ENCODE results near the gene DMRTB1.
"Not testable (repeated sequence)": the region's sequence is repeated elsewhere in the genome, so short reads cannot be mapped to it uniquely, and the experiment has no call there.

Gene DMRTB1

DNA sequence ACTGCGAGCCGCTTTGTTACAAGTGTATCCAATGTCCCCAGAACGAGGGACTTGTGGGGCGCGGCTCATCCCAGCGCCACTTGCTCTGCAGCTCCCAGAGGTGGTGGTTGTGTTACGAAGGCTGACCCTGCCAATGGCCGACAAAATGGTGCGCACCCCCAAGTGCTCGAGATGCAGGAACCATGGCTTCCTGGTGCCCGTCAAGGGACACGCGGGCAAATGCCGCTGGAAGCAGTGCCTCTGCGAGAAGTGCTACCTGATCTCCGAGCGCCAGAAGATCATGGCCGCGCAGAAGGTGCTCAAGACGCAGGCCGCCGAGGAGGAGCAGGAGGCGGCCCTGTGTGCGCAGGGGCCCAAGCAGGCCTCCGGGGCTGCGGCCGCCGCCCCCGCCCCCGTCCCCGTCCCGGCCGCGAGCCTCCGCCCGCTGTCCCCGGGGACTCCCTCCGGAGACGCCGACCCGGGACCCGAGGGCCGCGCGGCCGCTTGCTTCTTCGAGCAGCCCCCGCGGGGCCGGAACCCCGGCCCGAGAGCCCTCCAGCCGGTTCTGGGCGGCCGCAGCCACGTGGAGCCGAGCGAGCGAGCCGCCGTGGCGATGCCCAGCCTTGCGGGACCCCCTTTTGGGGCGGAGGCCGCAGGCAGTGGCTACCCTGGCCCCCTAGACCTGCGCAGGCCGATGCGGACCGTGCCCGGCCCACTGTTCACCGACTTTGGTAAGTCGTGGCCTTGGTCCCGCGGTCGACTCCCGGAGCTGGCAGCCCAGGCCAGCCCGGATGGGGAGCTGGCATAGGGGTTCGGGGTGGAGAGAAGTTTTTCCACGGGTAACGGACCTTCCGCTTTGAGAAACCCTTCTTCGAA lies at the start of gene DMRTB1:
Gene DMRTB1, plus strand, starts transcription at position 79 of the 855 bp plus-strand sequence. Its CDS starts 55 bp downstream, at position 134.
- DNase-seq: no peak

DNA sequence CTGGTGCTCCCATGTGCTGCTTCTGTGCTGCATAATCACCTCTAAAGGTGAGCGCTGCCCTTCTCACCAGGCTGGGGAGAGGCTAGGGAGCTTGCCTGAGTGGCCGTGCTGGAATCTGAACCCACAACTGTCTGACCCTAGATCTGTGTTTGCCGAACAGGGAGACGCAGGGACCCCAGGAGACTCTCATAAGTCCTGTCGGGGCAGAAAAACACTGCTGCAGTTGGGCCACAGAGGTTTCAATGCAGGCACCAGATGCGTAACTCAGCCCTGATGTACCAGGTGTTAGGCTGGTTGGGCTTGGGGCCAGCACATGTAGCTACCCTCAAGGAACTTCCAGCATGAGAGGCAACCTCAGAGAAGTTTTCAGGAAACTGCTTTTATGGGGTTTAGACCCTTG lies 49.5 kb upstream of the DMRTB1 start:
- no peak for DNase-seq

DNA sequence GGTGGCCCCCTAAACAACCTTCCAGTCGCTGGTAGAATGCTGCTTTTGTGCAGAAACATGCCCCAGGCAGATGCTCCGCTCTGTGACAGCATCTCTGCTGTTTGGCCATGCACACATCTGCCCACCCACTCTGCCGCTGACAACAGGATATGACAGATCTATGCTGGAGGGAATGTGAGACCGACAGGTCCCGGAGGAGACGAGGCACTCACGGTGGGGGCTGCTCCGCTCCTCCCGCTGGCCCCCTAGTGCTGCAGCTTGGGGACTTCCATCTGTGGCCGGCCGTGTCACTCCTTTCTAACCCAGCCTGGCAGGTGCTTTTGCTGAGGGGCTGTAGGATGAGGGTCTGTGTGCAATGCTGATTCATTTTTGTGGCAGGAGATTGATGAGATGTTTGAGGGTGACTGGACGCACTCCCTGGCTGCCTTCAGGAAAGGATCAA lies 49.1 kb upstream of the DMRTB1 start:
- no peak for DNase-seq

GRCh38 chr1:53410701-53411100 lies 48.5 kb upstream of the DMRTB1 start:
- DNase-seq: peak; percentile 60

DNA sequence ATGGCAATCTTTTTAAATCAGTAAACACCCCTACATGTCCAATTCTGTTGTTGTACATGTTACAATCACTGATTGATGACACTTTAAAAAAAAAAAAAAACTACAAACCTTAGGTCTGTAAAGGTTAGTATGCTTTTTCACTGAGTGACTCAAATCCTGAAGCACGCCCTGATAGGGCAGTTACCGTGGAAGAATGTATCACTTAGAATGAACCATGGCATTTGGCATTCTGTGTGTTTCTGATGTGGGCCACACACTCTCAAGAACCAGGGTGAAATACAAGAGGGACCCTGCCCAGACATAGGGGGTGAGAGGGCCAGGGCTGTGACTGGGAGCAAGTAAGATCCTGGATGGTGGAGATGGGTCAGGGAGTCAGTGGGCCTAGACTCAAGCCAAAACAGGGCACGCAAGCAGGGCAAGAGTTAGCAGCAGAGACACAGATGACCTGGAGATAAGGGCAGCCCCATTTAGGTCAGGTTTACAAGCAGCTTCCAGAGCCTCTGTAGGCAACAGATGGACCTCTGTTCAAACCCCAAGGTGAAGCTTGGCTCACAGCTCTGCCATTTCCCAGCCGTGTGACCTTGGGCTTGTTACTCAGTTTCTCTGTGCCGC lies 47.6 kb upstream of the DMRTB1 start:
- DNase-seq: no peak

GRCh38 chr1:53412285-53413174 lies 46.7 kb upstream of the DMRTB1 start:
- DNase-seq: peak; percentile 9

DNA sequence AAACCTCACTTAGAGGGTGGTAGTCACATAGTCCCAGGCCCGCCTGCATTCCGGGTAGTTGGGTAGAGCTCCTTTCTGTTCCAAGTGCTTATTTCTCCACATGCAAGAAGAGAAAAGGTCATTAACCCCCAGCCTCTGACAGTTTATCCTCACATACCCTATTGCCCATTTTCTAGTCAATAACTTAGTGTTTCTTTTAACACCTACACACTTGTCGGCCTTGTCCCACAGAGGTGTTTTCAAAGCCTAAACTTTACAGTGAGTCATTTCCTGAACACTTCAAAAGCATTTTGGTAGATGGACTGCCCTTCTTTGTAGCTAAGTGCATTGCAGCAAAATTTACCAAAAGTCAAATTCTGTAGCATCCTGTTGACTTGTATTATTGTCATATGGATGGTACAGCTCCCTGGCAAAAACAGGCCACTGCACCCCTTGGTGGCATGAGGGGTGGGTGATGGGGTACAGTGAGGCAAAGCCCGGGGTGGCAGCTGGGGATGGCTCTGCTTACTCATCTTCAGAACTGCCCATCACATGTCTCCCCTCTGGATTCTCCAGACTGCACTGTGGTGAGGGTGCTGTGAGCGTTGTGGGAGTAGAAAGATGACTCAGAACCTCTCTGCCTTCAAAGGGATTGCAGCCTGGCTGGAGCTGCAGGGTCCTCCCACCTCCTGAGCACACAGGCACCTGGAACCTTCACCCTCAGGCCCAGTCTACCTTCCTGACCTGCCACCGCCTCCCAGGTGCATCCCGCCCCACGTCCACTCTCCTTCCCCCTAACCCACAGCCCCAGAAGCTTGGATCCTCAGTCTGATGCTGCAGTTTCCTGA lies 45.8 kb upstream of the DMRTB1 start:
- no peak for DNase-seq

- no peak for DNase-seq
These were observed 44.6 kb upstream of the DMRTB1 start for GRCh38 chr1:53414632-53415031.

GRCh38 chr1:53415432-53415831 lies 43.8 kb upstream of the DMRTB1 start:
- no peak for DNase-seq

DNA sequence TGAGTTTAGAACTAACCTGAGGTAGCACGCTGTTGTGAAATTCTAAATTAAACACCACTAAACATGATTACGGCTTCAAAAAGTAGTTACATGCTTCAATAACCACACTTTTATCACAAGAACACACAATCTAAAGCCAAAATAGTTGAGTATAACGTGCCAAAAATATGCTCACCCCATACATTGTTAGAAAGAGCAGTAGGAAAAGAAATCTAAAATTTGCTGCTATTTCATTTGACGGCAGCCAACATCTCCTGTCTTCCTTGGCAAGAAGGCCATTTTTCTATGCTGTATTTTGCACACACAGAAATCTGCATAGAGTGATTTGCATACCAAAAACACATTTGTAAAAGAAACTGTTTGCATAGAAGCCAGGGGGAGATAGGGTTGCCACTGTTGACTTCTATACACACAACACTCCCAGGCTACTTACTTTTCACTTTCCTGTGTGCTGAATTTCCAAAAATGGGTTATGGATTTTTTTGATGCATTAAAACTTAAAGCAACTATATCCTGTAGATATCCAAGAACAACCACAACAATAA lies 42.9 kb upstream of the DMRTB1 start:
- no peak for DNase-seq

DNA sequence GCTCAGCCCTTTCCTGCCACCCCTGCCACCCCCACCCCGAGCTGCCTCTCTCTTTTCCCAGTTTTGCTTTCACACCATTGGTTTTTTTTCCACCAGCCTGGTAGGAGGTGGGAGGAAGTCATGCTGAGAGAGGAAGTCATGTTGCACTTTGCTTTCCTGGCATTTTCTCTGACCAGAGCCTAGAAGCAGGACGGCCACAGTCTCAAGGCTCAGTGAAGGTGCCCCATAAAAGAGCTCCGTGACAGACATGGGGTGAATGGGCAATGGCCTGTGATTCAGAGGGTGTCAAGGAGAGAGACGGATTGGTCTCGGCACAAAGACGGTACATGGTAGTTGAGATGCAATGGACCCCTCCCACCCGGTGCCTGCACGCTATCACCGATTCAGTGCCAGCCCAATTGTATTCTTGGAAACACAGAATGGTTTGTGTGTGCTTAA lies 42.1 kb upstream of the DMRTB1 start:
- no peak for DNase-seq

DNA sequence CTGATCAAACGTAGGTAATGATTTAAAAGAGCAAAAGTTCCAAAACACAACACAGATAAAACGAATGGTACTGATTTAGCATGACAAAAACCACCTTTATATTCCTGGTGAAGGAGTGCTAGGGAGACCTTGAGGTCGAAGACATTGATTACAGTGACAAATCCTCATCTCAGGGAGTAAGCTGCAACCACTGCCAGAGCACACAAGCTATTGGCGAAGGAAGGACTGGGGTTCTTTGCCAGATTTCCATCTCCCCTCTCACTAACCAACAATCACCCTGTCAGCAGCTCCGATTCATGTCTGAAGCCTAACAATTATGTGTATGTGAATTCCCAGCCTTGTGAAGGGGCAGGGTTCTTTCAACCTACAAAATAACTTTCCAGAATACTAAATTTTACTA lies 40.2 kb upstream of the DMRTB1 start:
- no peak for DNase-seq

GRCh38 chr1:53420341-53420740 lies 38.9 kb upstream of the DMRTB1 start:
- no peak for DNase-seq

- no peak for DNase-seq
These were observed 38.0 kb upstream of the DMRTB1 start for GRCh38 chr1:53421208-53421607.

GRCh38 chr1:53430261-53430660 lies 28.9 kb upstream of the DMRTB1 start:
- no peak for DNase-seq

- DNase-seq: no peak
These were observed 28.4 kb upstream of the DMRTB1 start for GRCh38 chr1:53430779-53431178.

DNA sequence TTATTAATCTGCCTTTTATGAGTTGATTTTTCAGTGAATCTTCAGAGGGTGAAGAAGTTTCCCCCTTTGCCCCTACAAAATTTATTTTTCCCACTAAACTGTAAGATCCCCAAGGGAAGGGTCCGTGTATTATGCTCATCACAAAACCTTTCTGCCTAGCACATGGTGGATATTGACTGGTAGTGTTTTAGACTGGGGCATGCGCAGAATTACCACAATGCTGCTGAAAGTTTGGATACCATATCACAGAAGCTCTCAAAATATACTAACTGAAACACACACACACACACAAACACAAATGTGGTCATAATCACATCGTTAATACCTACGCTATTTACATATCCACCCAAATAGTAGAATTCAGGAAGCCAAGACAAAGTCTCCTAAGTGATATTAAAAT lies 28.0 kb upstream of the DMRTB1 start:
- DNase-seq: no peak

GRCh38 chr1:53431805-53432565 lies 27.2 kb upstream of the DMRTB1 start:
- DNase-seq: no peak

GRCh38 chr1:53432611-53433010 lies 26.6 kb upstream of the DMRTB1 start:
- DNase-seq: no peak

DNA sequence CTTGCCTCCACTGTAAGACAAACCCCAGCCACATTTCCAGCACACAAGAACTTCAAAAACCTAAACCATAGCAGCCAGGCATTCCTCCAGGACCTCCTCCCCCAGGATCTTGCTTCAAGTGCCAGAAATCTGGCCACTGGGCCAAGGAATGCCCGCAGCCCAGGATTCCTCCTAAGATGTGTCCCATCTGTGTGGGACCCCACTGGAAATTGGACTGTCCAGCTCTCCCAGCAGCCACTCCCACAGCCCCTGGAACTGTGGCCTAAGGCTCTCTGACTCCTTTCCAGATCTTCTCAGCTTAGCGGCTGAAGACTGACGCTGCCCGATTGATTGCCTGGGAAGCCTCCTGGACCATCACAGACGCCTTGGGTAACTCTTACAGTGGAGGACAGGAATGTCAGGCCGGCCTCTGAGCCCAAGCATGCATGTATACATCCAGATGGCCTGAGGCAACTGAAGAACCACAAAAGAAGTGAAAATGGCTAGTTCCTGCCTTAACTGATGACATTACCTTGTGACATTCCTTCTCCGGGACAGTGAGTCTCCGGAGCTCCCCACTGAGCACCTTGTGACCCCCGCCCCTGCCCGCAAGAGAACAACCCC lies 24.7 kb upstream of the DMRTB1 start:
- DNase-seq: not testable (repeated sequence)

- no peak for DNase-seq
These were observed 24.0 kb upstream of the DMRTB1 start for GRCh38 chr1:53435151-53435550.
